Measurements from ENCODE around the gene CISD1.

Gene CISD1

GRCh38 chr10:58266003-58266825 lies 2.7 kb upstream of the CISD1 start:
- DNase-seq: no peak

GRCh38 chr10:58266826-58267712 lies 1.9 kb upstream of the CISD1 start:
- no peak for DNase-seq

DNA sequence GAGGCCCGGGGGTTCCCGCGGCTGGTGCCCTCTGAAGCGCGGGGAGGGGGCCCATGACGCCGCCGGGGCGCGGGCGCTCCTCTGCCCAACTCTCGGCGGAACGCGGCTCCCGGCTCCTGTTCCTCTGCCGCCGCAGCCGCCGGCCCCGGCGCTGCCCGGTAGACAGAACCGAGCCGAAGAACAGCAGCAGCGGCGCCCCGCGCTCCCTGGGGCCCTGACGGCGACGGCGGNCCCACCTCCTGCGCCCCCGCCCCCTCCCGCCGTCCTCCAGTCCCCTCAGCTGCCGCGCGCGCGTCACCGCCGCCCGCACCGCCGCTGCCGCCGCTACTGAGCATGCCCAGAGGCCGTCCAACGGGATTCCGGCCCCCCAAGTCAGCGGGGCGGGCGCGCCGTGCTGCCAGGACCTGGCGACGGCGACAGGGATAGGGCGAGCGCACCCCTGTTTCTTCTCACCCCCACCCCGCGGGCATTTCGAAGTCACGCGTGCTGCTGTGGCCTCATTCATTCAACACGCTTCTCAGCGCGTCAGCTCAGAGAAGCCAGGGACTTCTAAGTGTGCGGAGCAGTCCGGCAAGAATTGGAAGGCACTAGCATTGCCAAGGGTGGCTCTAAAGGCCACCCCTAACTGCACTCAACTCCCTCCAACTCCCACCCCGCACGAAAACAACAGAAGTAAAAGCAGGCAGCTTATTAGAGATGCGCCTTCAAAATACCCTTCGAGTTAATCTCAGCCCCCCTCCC lies 1.1 kb upstream of the CISD1 start, which contains the start of gene IPMK:
IPMK (minus strand) TSS at position 182 of the 741 bp plus-strand sequence. CDS start 283 bp downstream, outside the sequence.
- DNase-seq: peak; percentile 92

DNA sequence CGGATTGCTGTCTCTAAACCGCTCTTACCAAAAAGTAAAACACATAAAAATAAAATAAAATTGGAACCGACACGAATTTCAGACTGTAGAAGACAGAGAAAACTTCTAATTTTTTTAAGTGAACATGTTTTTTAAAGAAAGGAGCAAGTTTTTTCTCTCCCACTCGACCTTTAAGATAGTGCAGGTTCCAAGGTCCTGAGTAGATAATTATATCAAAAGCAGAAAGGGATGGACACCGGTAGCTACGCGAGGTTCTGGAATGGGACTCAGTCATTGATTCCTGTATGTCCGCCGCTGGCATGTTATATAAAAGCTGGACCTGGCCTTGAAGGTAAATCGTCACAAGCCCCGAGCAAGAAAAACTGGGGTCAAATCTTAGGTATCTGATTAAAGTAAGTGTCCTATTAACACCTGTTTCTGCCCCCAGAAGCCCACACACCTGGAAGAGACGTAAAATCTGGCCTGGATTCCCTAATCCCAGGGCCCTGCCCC lies 462 bp upstream of the CISD1 start:
- DNase-seq: no peak

DNA sequence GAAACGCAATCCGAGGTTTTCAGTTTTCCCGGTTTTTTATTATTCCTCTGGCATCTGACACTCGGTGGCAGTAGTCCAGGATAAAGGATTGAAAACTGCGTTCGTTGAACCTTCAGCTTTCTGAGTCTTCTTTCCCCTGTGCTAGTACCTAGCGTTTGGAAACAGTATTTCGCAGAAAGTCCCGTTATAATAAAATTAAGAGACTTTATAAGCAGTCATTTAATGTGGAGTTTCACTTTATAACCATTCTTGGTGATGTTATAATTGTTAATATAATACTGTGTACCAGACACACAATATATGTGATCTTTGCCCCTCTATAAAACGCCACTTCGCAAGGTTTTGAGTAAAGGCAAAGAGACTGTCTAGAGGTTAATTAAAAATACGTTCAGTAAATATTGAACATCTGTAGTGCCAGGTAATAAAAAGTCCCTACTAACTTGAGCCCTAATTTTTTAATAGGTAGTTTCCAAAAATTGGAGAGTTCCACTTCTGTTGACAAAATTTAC lies 874 bp downstream of the CISD1 start:
- no peak for DNase-seq

GRCh38 chr10:58275261-58275660 lies 6.3 kb downstream of the CISD1 start:
- DNase-seq: no peak

GRCh38 chr10:58275908-58276307 lies 6.9 kb downstream of the CISD1 start:
- DNase-seq: no peak

GRCh38 chr10:58278274-58278961 lies 9.5 kb downstream of the CISD1 start:
- no peak for DNase-seq

- no peak for DNase-seq
Measured at GRCh38 chr10:58278962-58279307, 10.0 kb downstream of the CISD1 start.

GRCh38 chr10:58280477-58280876 lies 11.5 kb downstream of the CISD1 start:
- DNase-seq: no peak

- no peak for DNase-seq
Measured at GRCh38 chr10:58281092-58281752, 12.3 kb downstream of the CISD1 start.

- DNase-seq: no peak
Measured at GRCh38 chr10:58282615-58283014, 13.7 kb downstream of the CISD1 start.

- DNase-seq: no peak
Measured at GRCh38 chr10:58291538-58292174, 22.7 kb downstream of the CISD1 start.

- no peak for DNase-seq
Measured at GRCh38 chr10:58293989-58294388, 25.0 kb downstream of the CISD1 start.

GRCh38 chr10:58299580-58299979 lies 30.6 kb downstream of the CISD1 start:
- DNase-seq: peak; percentile 62

DNA sequence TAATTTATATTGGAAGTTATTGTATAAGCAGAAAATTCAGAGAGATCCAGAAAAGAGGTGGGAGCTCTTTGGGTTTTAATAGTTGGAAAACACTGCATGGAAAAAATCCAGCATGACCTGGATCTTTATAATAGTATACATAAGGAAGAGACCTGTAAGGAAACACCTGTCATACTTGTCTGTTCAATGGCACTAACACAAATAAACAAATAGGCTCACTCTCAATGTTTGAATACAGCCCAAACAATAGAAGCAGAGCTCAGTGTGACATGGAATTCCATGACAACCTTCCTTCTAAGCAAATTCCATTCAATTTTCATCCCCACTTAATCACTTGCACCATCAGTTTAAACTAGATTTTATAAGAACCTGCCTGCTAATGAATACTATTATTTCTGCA lies 31.7 kb downstream of the CISD1 start:
- peak; percentile 46 for DNase-seq

GRCh38 chr10:58302254-58302653 lies 33.3 kb downstream of the CISD1 start:
- no peak for DNase-seq

DNA sequence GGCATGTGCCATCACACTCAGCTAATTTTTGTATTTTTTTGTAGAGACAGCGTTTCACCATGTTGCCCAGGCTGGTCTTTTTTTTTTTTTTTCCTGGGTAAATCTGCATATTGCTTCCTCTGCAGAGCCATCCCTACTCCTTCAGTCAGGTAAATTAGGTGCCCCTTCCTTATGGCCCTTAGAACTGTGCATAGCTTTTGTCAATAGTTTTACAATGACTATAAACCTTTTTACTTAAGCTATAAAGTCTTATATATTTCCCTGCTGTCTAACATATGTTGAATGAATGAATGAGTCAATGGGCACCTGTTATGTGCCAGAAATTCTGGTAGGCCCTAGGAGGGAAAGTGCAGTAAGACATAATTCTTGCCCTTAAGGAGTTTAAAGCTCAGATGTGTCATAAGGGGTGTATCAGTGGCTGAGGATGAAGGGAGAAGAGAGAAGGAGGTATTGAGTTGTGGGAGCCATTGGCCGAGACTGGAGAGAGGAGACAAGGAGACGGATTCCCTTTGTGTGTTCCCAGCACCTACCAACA lies 35.2 kb downstream of the CISD1 start:
- DNase-seq: no peak

DNA sequence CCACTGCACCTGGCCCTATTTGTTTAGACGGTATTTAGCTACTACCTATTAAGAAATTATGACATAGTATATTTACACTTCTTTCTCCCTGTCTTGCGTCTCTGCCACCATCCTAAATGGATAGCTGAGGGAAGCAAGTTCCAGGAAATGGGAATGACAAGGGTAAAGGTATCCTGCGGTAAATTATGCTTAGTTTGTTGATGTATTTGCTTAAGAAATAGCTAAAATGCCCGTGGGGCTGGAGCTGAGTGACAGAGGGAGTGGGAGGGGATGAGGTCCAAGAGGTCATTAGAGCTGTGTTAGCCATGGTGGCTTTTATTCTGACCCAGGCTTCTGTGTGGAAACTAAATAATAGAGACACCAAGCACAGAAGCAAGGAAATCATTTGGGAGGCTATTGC lies 36.9 kb downstream of the CISD1 start:
- peak; percentile 23 for DNase-seq

- no peak for DNase-seq
Measured at GRCh38 chr10:58307676-58308075, 38.7 kb downstream of the CISD1 start.

DNA sequence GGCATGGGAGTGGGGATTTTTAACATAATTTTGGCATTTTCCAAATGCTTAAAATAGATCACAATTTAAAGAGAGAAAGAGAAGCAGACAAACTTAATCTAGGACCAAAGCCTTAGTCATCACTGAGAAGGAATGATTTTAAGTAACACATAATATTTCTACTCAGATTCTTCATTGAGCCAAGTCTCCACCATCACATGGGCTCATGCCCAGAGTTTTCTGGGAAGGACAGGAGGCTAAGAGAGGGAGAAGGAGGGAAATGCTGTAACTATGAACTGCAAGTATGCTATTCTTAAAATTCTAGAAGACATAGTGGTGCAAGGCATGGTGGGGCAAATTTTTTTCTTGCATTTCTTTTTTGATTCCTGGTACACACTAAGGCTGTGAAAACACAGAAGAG lies 42.1 kb downstream of the CISD1 start:
- no peak for DNase-seq

Data from NCI-H774 (cell line).